ENCODE results near the gene XPA.

XPA gene

GRCh38 chr9:97737429-97737828 lies 40.3 kb upstream of the XPA start:
- POLR2A ChIA-PET (ENCODE audit: low non-redundant PET): interaction anchor here (0.8 kb wide), 1 partner anchor 53 kb away, joined by 3 read pairs; no protein-coding TSS in a partner anchor
- no peak overlapping the region for H3K27ac ChIP-seq
- no peak for TF ChIP-seq CTCF (conservative IDR thresholded peaks at IDR 0.05; ENCODE audit: low read depth)
- peak; percentile 76 for DNase-seq (ENCODE audit: low spot score)
- CTCF ChIA-PET: interaction anchor here (0.6 to 1.5 kb wide), 3 partner anchors 9 to 966 kb away, joined by 3 to 8 read pairs (median 6); no protein-coding TSS in a partner anchor

GRCh38 chr9:97735070-97735600 lies 38.0 kb upstream of the XPA start:
- ChIA-PET POLR2A (ENCODE audit: low non-redundant PET) (no interaction called here), CTCF (no interaction called here)
- DNase-seq (ENCODE audit: low spot score): no peak

DNA sequence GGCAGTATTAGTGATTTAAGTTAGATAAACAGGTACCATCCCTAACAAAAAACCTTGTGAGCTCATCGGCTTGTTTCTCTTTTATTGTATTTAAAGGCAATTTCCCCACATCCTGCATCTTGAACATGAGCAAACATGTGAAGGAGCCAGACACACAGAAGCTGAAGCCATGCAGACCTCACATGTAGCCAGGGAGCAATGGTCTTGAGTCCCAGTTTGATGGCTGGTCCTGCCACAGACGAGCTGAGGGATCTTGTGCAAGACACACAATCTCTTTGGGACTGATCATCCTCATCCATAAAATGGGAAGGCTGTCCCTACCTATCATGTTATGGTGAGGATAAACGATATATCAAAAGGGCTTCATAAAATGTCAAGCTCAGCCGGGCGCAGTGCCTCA lies 29.6 kb upstream of the XPA start:
- DNase-seq (ENCODE audit: low spot score): no peak
- ChIA-PET POLR2A (ENCODE audit: low non-redundant PET) (no interaction called here), CTCF (no interaction called here)
- H3K27ac ChIP-seq: no peak overlapping the region
- no peak for TF ChIP-seq CTCF (conservative IDR thresholded peaks at IDR 0.05; ENCODE audit: low read depth)

More at GRCh38 chr9:97735070-97735600, 38.0 kb upstream of the XPA start:
- no peak overlapping the region for H3K27ac ChIP-seq
- TF ChIP-seq CTCF (conservative IDR thresholded peaks at IDR 0.05; ENCODE audit: low read depth): no peak

DNA sequence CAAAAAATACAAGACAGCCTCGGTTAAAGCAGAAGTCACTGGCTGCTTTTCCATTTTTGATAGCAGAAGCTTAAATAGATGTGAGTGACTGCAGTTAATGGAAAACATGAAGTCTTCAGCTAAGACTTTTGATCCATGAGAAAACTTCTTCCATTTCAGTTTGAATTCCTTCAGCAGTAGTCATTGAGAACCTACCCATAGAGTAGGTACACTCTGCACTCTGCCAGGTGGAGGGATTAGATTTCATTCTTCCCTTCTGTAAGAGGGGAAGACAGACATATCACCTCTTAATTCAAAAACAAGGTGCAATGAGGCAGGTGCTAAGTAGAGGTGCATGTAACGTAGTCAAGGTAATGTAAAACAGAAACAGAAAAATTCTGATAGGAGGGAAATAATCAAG lies 26.7 kb upstream of the XPA start:
- ChIA-PET POLR2A (ENCODE audit: low non-redundant PET) (no interaction called here), CTCF (interaction anchor here (0.6 to 0.8 kb wide), 2 partner anchors 51 to 118 kb away, joined by 4 read pairs; no protein-coding TSS in a partner anchor)
- no peak for TF ChIP-seq CTCF (conservative IDR thresholded peaks at IDR 0.05; ENCODE audit: low read depth)
- peak; percentile 45 for DNase-seq (ENCODE audit: low spot score)
- H3K27ac ChIP-seq: no peak overlapping the region

DNA sequence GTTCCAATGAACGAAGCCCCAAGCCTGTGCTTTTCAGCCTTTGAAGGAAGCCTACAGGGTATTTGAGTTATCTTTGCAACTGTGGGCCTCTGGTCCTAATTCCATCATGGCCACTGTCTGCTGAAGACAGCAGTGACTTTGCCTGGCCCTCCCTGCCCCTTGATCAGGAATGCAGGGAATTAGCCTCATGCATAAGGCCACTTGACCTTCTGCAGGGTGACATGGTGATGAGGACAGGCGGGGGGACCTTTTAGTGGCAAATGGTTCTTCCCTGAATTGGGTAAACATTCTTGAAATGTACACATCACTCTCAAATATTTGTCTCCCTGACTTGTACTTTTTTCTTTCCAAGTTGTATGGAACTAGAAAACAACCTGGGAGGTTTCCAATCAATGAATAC lies 25.2 kb upstream of the XPA start:
- ChIA-PET CTCF (no interaction called here), POLR2A (ENCODE audit: low non-redundant PET) (no interaction called here)
- TF ChIP-seq CTCF (conservative IDR thresholded peaks at IDR 0.05; ENCODE audit: low read depth): no peak
- no peak for DNase-seq (ENCODE audit: low spot score)
- H3K27ac ChIP-seq: no peak overlapping the region

DNA sequence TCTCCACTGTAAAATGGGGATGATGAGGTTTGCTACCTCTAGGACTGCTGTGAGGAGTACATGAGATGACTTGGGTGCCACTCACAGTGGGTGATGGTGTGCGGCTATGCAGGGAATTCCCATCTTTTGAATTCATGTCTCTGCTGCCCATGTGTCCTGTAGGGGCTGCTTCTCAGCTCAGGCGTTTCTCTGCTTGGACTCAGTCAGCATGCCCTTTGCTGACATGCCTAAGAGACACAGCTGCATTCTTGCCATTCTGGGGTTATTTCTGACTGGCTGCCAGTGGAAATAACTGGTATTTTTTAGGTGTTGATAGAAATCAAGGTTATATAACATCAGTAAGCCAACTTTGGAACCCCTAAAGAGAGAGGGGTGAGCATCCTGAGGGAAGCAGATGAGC lies 24.3 kb upstream of the XPA start:
- POLR2A ChIA-PET (ENCODE audit: low non-redundant PET): no interaction called here
- no peak for TF ChIP-seq CTCF (conservative IDR thresholded peaks at IDR 0.05; ENCODE audit: low read depth)

More for the DNA sequence above, 24.3 kb upstream of the XPA start:
- CTCF ChIA-PET: interaction anchor here (0.6 to 0.7 kb wide), 2 partner anchors 176 to 496 kb away, joined by 3 read pairs; no protein-coding TSS in a partner anchor
- H3K27ac ChIP-seq: no peak overlapping the region
- no peak for DNase-seq (ENCODE audit: low spot score)
